ENCODE results near the gene SLC45A2.

Gene SLC45A2

DNA sequence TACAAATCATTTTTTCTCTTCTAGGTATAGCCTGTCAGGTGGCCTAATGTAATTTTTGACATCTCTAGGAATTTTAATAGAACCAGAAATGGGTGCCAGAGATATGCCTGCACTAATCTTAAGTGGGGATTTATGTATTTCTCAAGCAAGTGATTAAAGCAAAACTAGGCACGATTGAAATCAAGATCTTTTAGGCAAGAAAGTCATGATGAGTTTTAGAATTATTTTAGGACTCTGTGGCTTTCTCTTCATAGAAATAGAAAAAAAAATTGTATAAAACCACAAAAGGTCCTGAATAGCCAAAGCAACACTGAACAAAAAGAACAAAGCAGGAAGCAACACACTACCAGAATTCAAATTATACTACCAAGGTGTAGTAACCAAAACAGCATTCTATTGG, 24.3 kb upstream of the SLC45A2 start:
- TF ChIP-seq CTCF (IDR thresholded peaks at IDR 0.05; ENCODE audit: extremely low read depth, insufficient read depth, missing control alignments), result no peak
- in situ Hi-C loops (cut with MboI; ENCODE audit: low pct_unique_long_range_greater_than_20kb, low sequenced_read_pairs, unreplicated experiment), result no loop called here
- DNase-seq (ENCODE audit: low spot score), result no peak

GRCh38 chr5:34007621-34008600, 23.4 kb upstream of the SLC45A2 start, which contains the start of gene AMACR:
TSS of gene AMACR (minus strand) at chr5:34008050. CDS start at chr5:34008019, 31 bp downstream.
- peak; percentile 96 for DNase-seq (ENCODE audit: low spot score)
- in situ Hi-C loops (cut with MboI; ENCODE audit: low pct_unique_long_range_greater_than_20kb, low sequenced_read_pairs, unreplicated experiment), result no loop called here
- TF ChIP-seq CTCF (IDR thresholded peaks at IDR 0.05; ENCODE audit: extremely low read depth, insufficient read depth, missing control alignments), result no peak

DNA sequence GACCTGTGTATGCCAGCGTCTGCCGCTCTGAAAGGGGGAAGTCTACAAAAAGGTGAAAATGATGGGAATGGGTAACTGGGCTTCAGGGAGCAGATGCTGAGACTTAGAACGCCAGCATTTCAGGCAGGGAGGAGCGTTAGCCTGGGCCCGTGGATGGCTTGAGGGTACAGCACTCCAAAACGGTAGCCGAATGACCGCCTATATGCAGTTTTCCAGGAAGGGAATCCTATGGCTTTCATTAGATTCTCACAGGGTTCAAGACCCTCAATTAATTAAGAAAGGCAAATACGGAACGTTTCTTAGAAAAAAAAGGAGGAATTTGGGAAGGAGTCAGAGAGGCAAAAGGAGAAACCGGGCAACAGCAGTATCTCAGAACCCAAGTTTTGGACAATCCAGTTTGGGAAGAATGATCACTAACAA, 22.7 kb upstream of the SLC45A2 start:
- in situ Hi-C loops (cut with MboI; ENCODE audit: low pct_unique_long_range_greater_than_20kb, low sequenced_read_pairs, unreplicated experiment), result no loop called here
- no peak for TF ChIP-seq CTCF (IDR thresholded peaks at IDR 0.05; ENCODE audit: extremely low read depth, insufficient read depth, missing control alignments)
- peak; percentile 29 for DNase-seq (ENCODE audit: low spot score)

DNA sequence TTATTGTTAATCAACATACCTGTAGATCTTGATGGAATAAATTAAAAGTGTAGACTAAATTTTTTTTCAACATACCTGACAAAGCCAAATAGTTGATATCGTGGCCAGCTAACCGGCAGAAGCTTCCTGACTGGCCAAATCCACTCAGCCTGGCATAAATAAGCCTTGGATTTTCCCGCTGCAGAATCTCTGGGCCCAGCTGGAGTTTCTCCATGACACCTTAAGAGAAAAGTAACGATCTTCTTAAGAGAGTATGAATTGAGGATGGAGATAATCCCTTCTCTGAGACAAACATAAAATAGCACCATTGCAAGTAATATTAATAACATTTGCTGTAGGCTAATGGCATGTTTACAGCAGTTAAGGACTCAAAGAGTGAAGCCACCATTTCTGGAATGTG, 21.2 kb upstream of the SLC45A2 start:
- in situ Hi-C loops (cut with MboI; ENCODE audit: low pct_unique_long_range_greater_than_20kb, low sequenced_read_pairs, unreplicated experiment), result no loop called here
- no peak for DNase-seq (ENCODE audit: low spot score)

DNA sequence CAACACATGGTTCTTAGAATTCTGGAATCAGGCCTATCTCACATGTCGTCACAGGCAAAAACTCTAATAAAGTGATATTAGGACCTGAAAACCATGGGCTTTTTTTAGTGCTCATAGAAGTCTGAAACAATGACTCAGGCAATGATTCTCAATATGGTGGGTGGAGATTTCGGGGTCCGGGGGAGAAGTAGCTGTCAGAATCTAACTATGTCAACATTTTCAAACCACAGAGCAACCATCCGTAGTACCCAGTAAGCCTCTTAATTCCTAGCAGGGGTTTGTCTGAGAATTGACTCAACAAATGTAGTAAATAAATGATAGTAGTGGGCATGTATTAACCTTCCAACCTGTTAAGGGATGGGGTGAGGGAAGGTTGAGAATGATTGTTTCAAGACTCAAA, 20.7 kb upstream of the SLC45A2 start:
- no peak for TF ChIP-seq CTCF (IDR thresholded peaks at IDR 0.05; ENCODE audit: extremely low read depth, insufficient read depth, missing control alignments)
- peak; percentile 51 for DNase-seq (ENCODE audit: low spot score)
- in situ Hi-C loops (cut with MboI; ENCODE audit: low pct_unique_long_range_greater_than_20kb, low sequenced_read_pairs, unreplicated experiment), result no loop called here

More for the DNA sequence above, 21.2 kb upstream of the SLC45A2 start:
- TF ChIP-seq CTCF (IDR thresholded peaks at IDR 0.05; ENCODE audit: extremely low read depth, insufficient read depth, missing control alignments), result no peak

- no peak for DNase-seq (ENCODE audit: low spot score)
- in situ Hi-C loops (cut with MboI; ENCODE audit: low pct_unique_long_range_greater_than_20kb, low sequenced_read_pairs, unreplicated experiment), result no loop called here
- no peak for TF ChIP-seq CTCF (IDR thresholded peaks at IDR 0.05; ENCODE audit: extremely low read depth, insufficient read depth, missing control alignments)
These were observed 19.4 kb upstream of the SLC45A2 start for GRCh38 chr5:34003941-34004340.

All from GM13977 (cell line).